Tibial nerve (tissue), 4 donors: ENCODE results near the gene EDN3. TPM values are rescaled to one million over a fixed set of nuclear protein-coding genes. Genes with fewer than 3 reads are reported as not detected.

ENCODE experiments used
- DNase-seq, 2 donors: peaks; one replicate each; pipeline ENCODE4 v3.0.0-alpha.2; 2019; ENCODE audit warnings: low spot score in 2 of 2
- H3K27ac ChIP-seq, 4 donors: fragments of 200-600 bp; sonication (generic) in 3 of 4; one replicate each; pipeline ENCODE4 v1.5.1; 2017 to 2019; ENCODE audit warnings: mild to moderate bottlenecking in 1 of 4
- H3K27me3 ChIP-seq, 2 donors: fragments of 200-600 bp; sonication (generic) in 1 of 2; one replicate each; pipeline versions ENCODE4 v1.5.1 to v1.6.0; 2017 to 2019
- H3K36me3 ChIP-seq, 3 donors: fragments of 200-600 bp; sonication (generic); one replicate each; pipeline ENCODE4 v1.5.1; 2018 to 2019
- H3K4me1 ChIP-seq, 4 donors: fragments of 200-600 bp; sonication (generic) in 3 of 4; one replicate each; pipeline ENCODE4 v1.5.1; 2017 to 2019
- H3K4me3 ChIP-seq, 4 donors: fragments of 200-600 bp; sonication (generic) in 3 of 4; one replicate each; pipeline ENCODE4 v1.5.1; 2017 to 2019; ENCODE audit warnings: mild to moderate bottlenecking in 1 of 4, moderate library complexity in 1 of 4
- H3K9me3 ChIP-seq, 4 donors: fragments of 200-600 bp; sonication (generic) in 3 of 4; one replicate each; pipeline ENCODE4 v1.5.1; 2017 to 2019
- CTCF ChIP-seq, 5 experiments: fragments of 200-600 bp in 3 of 5; fragments of 450-650 bp in 2 of 5; sonication (generic) in 3 of 5; IDR thresholded peaks; one replicate each; pipeline ENCODE4 v1.5.1; 2016 to 2019; ENCODE audit warnings: antibody characterized with exemption in 5 of 5, mild to moderate bottlenecking in 3 of 5, moderate library complexity in 2 of 5
- EP300 ChIP-seq, 2 donors: sonication (generic); formaldehyde crosslinking; IDR thresholded peaks; one replicate each; pipeline ENCODE4 v1.6.1; 2017; ENCODE audit warnings: antibody characterized with exemption in 2 of 2, mild to moderate bottlenecking in 1 of 2
- POLR2A ChIP-seq, 2 donors: fragments of 450-650 bp; IDR thresholded peaks; one replicate each; pipeline ENCODE4 v1.6.1; 2017; ENCODE audit warnings: antibody characterized with exemption in 2 of 2, mild to moderate bottlenecking in 2 of 2, moderate library complexity in 2 of 2
- WGBS, 2 donors: methylation state at CpG; one replicate each; pipeline ENCODE4 v1.1.5; 2018; 5-methylcytosine and 5-hydroxymethylcytosine counted together
- total RNA-seq, 4 donors: library from RNA; depleted of rRNA; stranded (reverse); fragments of >200 nt; gene quantifications; one replicate each; pipeline ENCODE4 v1.1.0, GENCODE V29; 2016

Gene EDN3
- 1 to 10 TPM in 1 of 4 donors, not detected in 3; 2.9 TPM for total RNA-seq

- peak within 1 kb of the TSS in 1 of 4 donors; percentile 30 for H3K4me3 ChIP-seq
- WGBS, 2 donors: 3 to 4% methylated on average over 11 to 57 of the region's 77 CpGs
- peaks cover 0 to 37% of the 10 kb centered on the region in 2 donors for H3K27me3 ChIP-seq
Observed at GRCh38 chr20:59300333-59301081, at the start of gene EDN3. EDN3 (plus strand) TSS chr20:59300611; CDS start chr20:59300813, 202 bp downstream.

GRCh38 chr20:59253325-59253724 is 47.1 kb upstream of the EDN3 start:
- H3K27me3 ChIP-seq: peaks cover 0 to 8% of the 10 kb centered on the region in 2 donors
- 59 to 68% methylated on average over 6 of the region's 6 CpGs for WGBS, 2 donors

More at GRCh38 chr20:59300333-59301081, at the start of gene EDN3:
- Histone ChIP-seq H3K27ac (peak within 1 kb of the TSS in 1 of 4 donors; percentile 59), H3K36me3 (no peaks in the 10 kb centered on the region), H3K9me3 (no peaks in the 10 kb centered on the region), H3K4me1 (peaks cover 0 to 12% (median 0%) of the 10 kb centered on the region in 4 donors)
- TF ChIP-seq EP300 (IDR thresholded peaks at IDR 0.05) (no peak), POLR2A (IDR thresholded peaks at IDR 0.05) (no peak), CTCF (IDR thresholded peaks at IDR 0.05) (no peak)
- DNase-seq: no peak

GRCh38 chr20:59253779-59254319 is 46.6 kb upstream of the EDN3 start:
- peaks cover 0 to 8% (median 0%) of the 10 kb centered on the region in 4 donors for H3K9me3 ChIP-seq
- H3K27me3 ChIP-seq: peaks cover 0 to 8% of the 10 kb centered on the region in 2 donors
- H3K4me3 ChIP-seq: no peak overlapping the region
- no peak overlapping the region for H3K27ac ChIP-seq
- H3K4me1 ChIP-seq: no peaks in the 10 kb centered on the region
- no peak for DNase-seq
- no peak for TF ChIP-seq POLR2A (IDR thresholded peaks at IDR 0.05)
- TF ChIP-seq CTCF (IDR thresholded peaks at IDR 0.05): no peak
- no peak for TF ChIP-seq EP300 (IDR thresholded peaks at IDR 0.05)
- WGBS, 2 donors: 27 to 28% methylated on average over 4 of the region's 4 CpGs
- no peaks in the 10 kb centered on the region for H3K36me3 ChIP-seq

More at GRCh38 chr20:59253325-59253724, 47.1 kb upstream of the EDN3 start:
- peaks cover 0 to 8% (median 0%) of the 10 kb centered on the region in 4 donors for H3K9me3 ChIP-seq
- no peaks in the 10 kb centered on the region for H3K36me3 ChIP-seq
- H3K4me3 ChIP-seq: no peak overlapping the region
- TF ChIP-seq CTCF (IDR thresholded peaks at IDR 0.05) (no peak), POLR2A (IDR thresholded peaks at IDR 0.05) (no peak), EP300 (IDR thresholded peaks at IDR 0.05) (no peak)
- DNase-seq: no peak
- no peak overlapping the region for H3K27ac ChIP-seq
- H3K4me1 ChIP-seq: no peaks in the 10 kb centered on the region

GRCh38 chr20:59255256-59255655 is 45.2 kb upstream of the EDN3 start:
- H3K9me3 ChIP-seq: peaks cover 0 to 7% (median 0%) of the 10 kb centered on the region in 4 donors
- H3K27ac ChIP-seq: no peak overlapping the region
- 55 to 70% methylated on average over 5 of the region's 5 CpGs for WGBS, 2 donors
- H3K36me3 ChIP-seq: no peaks in the 10 kb centered on the region
- TF ChIP-seq EP300 (IDR thresholded peaks at IDR 0.05) (no peak), CTCF (IDR thresholded peaks at IDR 0.05) (no peak), POLR2A (IDR thresholded peaks at IDR 0.05) (no peak)
- H3K4me1 ChIP-seq: no peaks in the 10 kb centered on the region
- no peak overlapping the region for H3K4me3 ChIP-seq
- peaks cover 0 to 8% of the 10 kb centered on the region in 2 donors for H3K27me3 ChIP-seq
- DNase-seq: no peak

GRCh38 chr20:59258221-59258621 is 42.2 kb upstream of the EDN3 start:
- Histone ChIP-seq H3K9me3 (no peaks in the 10 kb centered on the region), H3K27ac (no peak overlapping the region), H3K27me3 (peaks cover 0 to 12% of the 10 kb centered on the region in 2 donors), H3K4me3 (no peak overlapping the region), H3K36me3 (no peaks in the 10 kb centered on the region), H3K4me1 (no peaks in the 10 kb centered on the region)
- TF ChIP-seq EP300 (IDR thresholded peaks at IDR 0.05): no peak
- no peak for TF ChIP-seq CTCF (IDR thresholded peaks at IDR 0.05)
- TF ChIP-seq POLR2A (IDR thresholded peaks at IDR 0.05): no peak
- no peak for DNase-seq
- WGBS, 2 donors: 52 to 63% methylated on average over 2 of the region's 2 CpGs
